Cortex of kidney (tissue), 1 donor: Measurements from ENCODE around the gene ARL5C.
"Not testable (repeated sequence)": the region's sequence is repeated elsewhere in the genome, so short reads cannot be mapped to it uniquely, and the experiment has no call there.

Experiments used
- DNase-seq: peaks from one replicate; lab custom pipeline; 2025; lab: John Stamatoyannopoulos, UW

The ARL5C gene

GRCh38 chr17:39194089-39194984 is 28.4 kb upstream of the ARL5C start:
- no peak for DNase-seq

DNA sequence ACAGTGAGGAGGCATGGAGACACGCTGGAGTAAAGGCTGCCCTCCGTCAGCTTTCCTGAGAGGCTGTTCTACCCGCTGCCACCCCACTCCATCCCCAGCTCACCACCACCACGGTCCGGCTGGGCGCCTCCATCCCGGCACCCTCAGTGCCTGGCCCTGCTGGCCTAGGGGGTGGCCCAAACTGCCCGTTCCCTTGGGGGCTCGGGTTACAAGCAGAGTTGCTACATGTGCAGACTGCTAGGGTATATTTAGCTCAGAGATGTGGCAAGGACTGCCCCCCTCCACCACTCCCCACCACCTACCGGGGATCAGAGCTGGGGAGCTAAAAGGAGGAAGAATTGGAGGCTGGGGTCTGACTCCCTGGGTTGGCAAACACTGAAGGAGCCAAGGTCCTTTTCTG is 27.4 kb upstream of the ARL5C start:
- no peak for DNase-seq

GRCh38 chr17:39192901-39193300 is 26.9 kb upstream of the ARL5C start:
- no peak for DNase-seq

DNA sequence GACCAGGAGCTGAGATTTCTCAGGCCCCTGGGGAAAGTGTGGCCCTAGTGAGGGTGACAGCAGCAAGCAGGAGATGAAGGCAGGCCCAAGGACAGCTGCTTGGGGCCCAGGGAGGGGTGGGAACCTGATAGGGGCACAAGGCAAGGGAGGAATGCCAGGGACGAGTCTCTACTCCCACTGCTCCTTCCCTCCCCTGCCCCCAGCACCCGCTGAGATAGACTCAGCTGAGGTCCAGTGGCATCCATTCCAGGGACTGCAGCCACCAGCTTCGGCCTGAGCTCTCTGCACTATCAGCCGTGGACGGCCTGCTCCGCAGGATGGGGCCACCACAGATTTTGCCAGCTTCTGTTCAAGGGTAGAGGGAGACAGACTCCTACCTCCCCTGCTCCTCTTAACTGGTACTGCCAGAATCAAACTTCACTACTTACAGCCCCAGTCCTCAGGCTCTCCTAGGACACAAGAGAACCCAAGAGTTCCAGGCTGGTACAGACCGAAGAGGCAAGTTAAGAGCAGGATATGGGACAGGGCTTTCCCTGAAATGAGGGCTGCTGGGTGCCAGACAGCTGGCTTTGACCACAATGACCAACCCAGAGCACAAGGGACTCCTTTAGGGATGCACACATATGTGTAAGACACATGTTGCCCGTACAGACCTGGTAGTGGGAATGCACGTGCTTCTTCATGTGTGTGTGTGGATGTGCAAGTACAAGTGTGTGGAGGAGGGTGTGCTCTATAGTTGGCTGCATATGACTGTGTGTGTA is 26.0 kb upstream of the ARL5C start:
- DNase-seq, result no peak

- no peak for DNase-seq
These were observed 21.3 kb upstream of the ARL5C start for GRCh38 chr17:39187152-39187830.

- no peak for DNase-seq
These were observed 20.6 kb upstream of the ARL5C start for GRCh38 chr17:39186481-39187002.

DNA sequence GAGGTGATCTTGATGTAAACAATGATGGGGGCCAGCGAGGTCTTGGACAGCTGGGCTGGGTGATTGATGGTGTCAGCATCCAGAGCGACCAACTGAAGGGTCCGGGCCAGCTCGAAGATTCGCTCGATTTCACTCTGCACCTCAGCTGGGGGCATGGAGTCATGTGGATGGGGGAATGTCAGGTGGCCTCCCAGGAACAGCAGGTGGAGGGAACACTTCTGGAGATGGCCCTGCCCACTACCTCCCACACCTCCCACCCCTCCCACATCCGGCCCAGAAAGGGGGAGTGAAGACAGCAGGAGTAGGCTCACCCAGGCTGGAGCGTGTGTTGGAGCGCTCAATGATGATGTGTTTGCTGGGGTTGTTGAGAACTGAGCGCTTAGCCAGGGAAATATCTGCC is 17.8 kb upstream of the ARL5C start:
- no peak for DNase-seq

GRCh38 chr17:39183045-39183444 is 17.1 kb upstream of the ARL5C start:
- no peak for DNase-seq

DNA sequence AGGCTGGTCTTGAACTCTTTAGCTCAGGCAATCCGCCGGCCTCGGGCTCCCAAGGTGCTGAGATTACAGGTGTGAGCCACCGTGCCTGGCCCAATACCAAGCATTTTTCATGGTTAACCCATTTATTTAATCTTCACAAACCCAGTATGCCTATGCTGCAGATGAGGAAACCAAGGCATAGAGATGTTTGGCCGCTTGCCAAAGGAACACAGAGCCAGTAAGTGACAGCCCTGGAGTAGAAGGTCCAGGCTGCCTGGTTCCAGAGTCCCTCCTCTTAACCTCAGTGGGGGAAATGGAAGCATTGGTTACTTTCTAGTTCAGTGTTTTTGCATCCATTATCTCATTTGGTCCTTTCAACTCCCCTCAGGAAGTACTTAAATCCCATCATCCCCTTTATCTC is 15.3 kb upstream of the ARL5C start:
- no peak for DNase-seq

- DNase-seq, result no peak
These were observed 12.6 kb upstream of the ARL5C start for GRCh38 chr17:39178536-39178935.

GRCh38 chr17:39177256-39177655 is 11.3 kb upstream of the ARL5C start:
- DNase-seq, result no peak

GRCh38 chr17:39175695-39176093 is 9.7 kb upstream of the ARL5C start:
- no peak for DNase-seq

DNA sequence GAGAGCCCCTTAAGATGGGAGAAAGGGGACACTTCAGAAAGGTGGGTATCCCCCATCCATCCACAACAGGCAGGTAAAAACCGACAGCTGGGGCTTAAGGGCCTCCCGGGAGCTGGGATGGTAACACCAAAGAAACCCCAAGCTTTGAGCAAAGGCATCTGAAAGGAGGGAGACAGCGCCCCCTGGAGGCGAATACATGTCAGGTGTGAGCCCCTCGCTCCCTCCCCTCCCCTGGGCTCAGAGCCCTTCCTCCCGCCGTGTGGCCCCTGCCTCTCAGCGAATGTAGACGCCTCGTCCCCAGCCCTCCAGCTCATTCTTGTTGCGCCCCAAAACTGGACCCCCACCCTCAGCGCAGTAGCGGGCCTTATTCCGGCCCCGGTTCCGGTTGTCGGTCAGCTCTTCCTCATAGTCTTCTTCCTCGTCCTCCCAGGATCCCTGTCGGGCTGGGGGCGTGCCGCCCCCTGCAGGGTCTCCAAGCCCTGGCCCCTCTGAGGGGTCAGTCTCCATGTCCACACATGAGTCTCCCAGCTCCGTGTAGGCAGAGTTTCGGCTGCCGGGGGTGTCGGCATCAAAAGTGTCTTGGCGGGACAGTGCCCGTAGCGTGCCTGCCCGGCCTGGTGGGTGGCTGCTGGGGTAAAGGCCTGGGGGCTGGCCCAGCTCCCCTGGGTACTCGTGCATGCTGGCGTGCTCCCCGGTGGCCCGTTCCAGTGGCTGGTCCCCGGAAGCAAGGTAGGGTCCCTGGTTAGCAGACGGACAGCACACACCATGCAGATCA is 9.1 kb upstream of the ARL5C start:
- no peak for DNase-seq

- DNase-seq, result no peak
These were observed 7.7 kb upstream of the ARL5C start for GRCh38 chr17:39173526-39174274.

DNA sequence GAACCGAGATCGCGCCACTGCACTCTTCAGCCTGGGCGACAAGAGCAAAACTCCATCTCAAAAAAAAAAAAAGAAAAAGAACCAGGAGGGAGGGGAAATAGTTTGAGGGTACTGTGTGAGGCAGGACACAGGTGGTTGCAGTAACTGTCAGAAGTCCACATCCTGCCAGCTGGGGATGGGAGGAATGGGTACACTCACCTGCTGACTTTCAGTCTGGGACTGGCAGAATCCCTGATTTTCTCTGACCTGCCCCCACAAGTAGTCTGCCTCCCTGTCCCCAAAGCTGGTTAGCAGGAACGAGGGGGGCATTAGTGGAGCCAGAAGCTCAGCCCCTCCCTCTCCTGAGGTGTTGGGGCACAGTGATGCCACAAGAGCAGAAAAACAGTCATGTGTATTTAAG is 7.1 kb upstream of the ARL5C start:
- DNase-seq, result no peak

DNA sequence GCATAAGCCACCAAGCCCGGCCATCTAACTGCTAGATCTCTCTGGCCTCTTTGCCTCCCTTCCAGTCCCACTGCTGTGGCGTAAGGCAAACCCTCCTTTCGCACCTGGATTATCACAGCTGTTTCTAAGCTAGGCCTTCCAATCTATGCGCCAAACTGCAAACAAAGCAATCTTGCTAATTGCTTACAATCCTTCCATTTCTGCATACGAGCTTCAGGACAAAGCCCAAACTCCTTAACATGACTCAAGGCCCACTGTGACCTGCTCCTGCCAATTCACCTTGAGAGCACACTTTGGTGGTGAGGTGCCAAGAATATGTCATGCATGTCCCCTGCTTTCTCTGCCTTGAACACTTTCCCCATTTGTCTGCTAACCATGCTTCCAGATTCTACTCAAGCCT is 6.0 kb upstream of the ARL5C start:
- no peak for DNase-seq

DNA sequence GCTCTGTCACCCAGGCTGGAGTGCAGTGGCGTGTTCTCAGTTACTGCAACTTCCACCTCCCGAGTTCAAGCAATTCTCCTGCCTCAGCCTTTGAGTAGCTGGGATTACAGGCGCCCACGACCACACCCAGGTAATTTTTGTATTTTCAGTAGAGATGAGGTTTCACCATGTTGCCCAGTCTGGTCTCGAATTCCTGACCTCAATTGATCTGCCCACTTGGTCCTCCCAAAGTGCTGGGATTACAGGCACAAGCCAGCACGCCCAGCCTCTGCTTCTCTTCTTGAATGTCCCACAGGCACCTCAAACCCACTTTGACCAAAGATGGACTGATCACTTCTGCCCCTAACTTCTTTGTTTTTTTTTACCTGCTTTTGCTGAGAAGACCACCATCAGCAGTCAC is 4.6 kb upstream of the ARL5C start:
- DNase-seq, result no peak

DNA sequence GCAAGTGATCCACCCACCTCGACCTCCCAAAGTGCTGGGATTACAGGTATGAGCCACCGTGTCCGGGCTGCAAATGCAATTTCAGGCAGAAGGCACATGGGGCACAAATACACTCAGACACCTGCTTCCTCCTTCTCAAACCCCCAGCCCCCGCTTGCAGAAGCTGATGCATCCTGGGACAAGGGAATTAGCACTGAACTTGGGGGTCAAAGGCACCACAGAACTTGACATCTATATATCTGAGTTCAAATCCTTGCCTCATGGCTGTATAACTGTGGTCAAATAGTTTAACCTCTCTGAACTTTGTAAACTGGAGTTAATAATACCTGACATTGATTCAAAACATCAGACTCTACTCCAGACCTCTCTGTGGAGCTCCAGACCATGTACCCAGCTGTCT is 4.1 kb upstream of the ARL5C start:
- DNase-seq, result no peak

DNA sequence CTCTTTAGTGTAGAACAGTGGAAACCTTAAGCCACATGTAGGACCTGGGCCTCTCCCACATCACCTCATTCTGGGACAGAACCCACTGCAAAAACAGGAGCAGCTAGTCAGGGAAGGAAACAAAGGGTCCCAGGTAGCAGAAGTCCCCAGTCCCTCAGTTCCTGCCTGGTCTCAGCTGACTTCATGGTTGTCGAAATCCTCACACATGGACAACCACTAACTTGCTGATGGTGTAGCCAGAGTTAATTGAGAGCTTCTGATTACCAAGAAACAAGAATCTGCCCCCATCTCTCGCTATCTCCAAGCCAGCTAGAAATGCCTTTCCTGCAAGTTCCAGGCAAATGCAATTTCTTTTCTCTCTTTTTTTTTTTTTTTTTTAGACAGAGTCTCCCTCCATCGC is 3.6 kb upstream of the ARL5C start:
- no peak for DNase-seq

DNA sequence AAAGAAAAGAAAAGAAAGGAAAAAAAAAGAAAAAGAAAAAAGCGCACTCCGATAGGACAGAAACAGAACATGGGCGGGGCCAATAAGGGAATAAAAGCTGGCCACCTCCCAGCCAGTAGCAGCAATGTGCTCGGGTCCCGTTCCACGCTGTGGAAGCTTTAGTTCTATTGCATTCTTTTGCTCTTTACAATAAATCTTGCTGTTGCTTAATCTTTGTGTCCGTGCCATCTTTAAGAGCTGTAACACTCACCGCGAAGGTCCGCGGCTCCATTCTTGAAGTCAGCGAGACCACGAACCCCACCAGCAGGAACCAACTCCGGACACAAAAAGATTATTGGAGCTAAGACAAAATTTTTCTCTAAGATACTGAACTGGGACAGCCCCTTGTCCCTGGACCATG is 3.1 kb upstream of the ARL5C start:
- DNase-seq, result no peak

DNA sequence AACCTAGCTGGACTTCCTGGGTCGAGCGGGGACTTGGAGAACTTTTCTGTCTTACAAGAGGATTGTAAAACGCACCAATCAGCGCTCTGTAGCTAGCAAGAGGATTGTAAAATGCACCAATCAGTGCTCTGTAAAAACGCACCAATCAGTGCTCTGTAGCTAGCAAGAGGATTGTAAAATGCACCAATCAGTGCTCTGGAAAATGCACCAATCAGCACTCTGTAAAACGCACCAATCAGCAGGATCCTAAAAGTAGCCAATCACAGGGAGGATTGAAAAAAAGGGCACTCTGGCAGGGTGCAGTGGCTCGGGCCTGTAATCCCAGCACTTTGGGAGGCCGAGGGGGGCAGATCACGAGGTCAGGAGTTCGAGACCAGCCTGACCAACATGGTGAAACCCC is 2.5 kb upstream of the ARL5C start:
- DNase-seq, result not testable (repeated sequence)
